Measurements from ENCODE around the gene TCTN1.

The TCTN1 gene

GRCh38 chr12:110577864-110578693, 35.9 kb upstream of the TCTN1 start:
- H3K4me3 ChIP-seq (ENCODE audit: low read depth in 1 of 2, low read length in 2 of 2): no peak overlapping the region
- ATAC-seq (ENCODE audit: insufficient read depth, low read depth) (no peak), DNase-seq (no peak)
- peaks cover 3% of the 10 kb centered on the region for H3K9me3 ChIP-seq (ENCODE audit: insufficient read depth, low read length, severe bottlenecking)
- H3K27ac ChIP-seq (ENCODE audit: low read length): no peak overlapping the region
- H3K4me2 ChIP-seq (ENCODE audit: insufficient read depth, low read length): peak overlapping the region; percentile 30
- H3K9ac ChIP-seq (ENCODE audit: low read depth, low read length): no peak overlapping the region
- H3K4me1 ChIP-seq (ENCODE audit: insufficient read depth, low read length): peaks cover 32% of the 10 kb centered on the region
- H2AFZ ChIP-seq (ENCODE audit: low read depth, low read length): no peak overlapping the region
- H3K27me3 ChIP-seq (ENCODE audit: insufficient read depth, low read length, poor library complexity): no peaks in the 10 kb centered on the region
- peaks cover 47% of the 10 kb centered on the region for H4K20me1 ChIP-seq (ENCODE audit: insufficient read depth, low read length)
- peaks cover 100% of the 10 kb centered on the region for H3K79me2 ChIP-seq (ENCODE audit: insufficient read depth, low read length)
- TF ChIP-seq CTCF (IDR thresholded peaks at IDR 0.05; ENCODE audit: borderline replicate concordance, extremely low read depth, low read length, poor library complexity, severe bottlenecking) (no peak), EZH2 (IDR thresholded peaks at IDR 0.05; ENCODE audit: borderline replicate concordance, low read depth, low read length, severe bottlenecking) (no peak)
- H3K36me3 ChIP-seq (ENCODE audit: insufficient read depth, low read length): peaks cover 6% of the 10 kb centered on the region; the same call in 1 of the 2 replicates

GRCh38 chr12:110578694-110579534, 35.0 kb upstream of the TCTN1 start:
- TF ChIP-seq EZH2 (IDR thresholded peaks at IDR 0.05; ENCODE audit: borderline replicate concordance, low read depth, low read length, severe bottlenecking) (no peak), CTCF (IDR thresholded peaks at IDR 0.05; ENCODE audit: borderline replicate concordance, extremely low read depth, low read length, poor library complexity, severe bottlenecking) (no peak)
- Histone ChIP-seq H3K4me1 (ENCODE audit: insufficient read depth, low read length) (peaks cover 38% of the 10 kb centered on the region), H3K4me3 (ENCODE audit: low read depth in 1 of 2, low read length in 2 of 2) (0 out of 4 replicates have a peak overlapping the region, but pooled peaks of 1 of the 2 experiments have one; percentile 9), H3K27ac (ENCODE audit: low read length) (no peak overlapping the region), H3K4me2 (ENCODE audit: insufficient read depth, low read length) (peak overlapping the region; percentile 30; the same call in 1 of the 2 replicates), H3K9ac (ENCODE audit: low read depth, low read length) (no peak overlapping the region), H3K79me2 (ENCODE audit: insufficient read depth, low read length) (peaks cover 97% of the 10 kb centered on the region), H3K36me3 (ENCODE audit: insufficient read depth, low read length) (peaks cover 6% of the 10 kb centered on the region; the same call in 1 of the 2 replicates), H2AFZ (ENCODE audit: low read depth, low read length) (no peak overlapping the region), H3K9me3 (ENCODE audit: insufficient read depth, low read length, severe bottlenecking) (no peaks in the 10 kb centered on the region), H3K27me3 (ENCODE audit: insufficient read depth, low read length, poor library complexity) (no peaks in the 10 kb centered on the region), H4K20me1 (ENCODE audit: insufficient read depth, low read length) (peaks cover 47% of the 10 kb centered on the region)
- no peak for ATAC-seq (ENCODE audit: insufficient read depth, low read depth)
- DNase-seq: no peak

- DNase-seq: no peak
- no peaks in the 10 kb centered on the region for H3K9me3 ChIP-seq (ENCODE audit: insufficient read depth, low read length, severe bottlenecking)
- no peak overlapping the region for H3K27ac ChIP-seq (ENCODE audit: low read length)
- TF ChIP-seq CTCF (IDR thresholded peaks at IDR 0.05; ENCODE audit: borderline replicate concordance, extremely low read depth, low read length, poor library complexity, severe bottlenecking) (no peak), EZH2 (IDR thresholded peaks at IDR 0.05; ENCODE audit: borderline replicate concordance, low read depth, low read length, severe bottlenecking) (no peak)
- peaks cover 6% of the 10 kb centered on the region; the same call in 1 of the 2 replicates for H3K36me3 ChIP-seq (ENCODE audit: insufficient read depth, low read length)
- peak overlapping the region; percentile 42; the same call in 1 of the 2 replicates for H3K4me2 ChIP-seq (ENCODE audit: insufficient read depth, low read length)
- H3K4me1 ChIP-seq (ENCODE audit: insufficient read depth, low read length): peaks cover 46% of the 10 kb centered on the region
- H3K27me3 ChIP-seq (ENCODE audit: insufficient read depth, low read length, poor library complexity): no peaks in the 10 kb centered on the region
- ATAC-seq (ENCODE audit: insufficient read depth, low read depth): no peak
- no peak overlapping the region for H3K9ac ChIP-seq (ENCODE audit: low read depth, low read length)
- no peak overlapping the region for H2AFZ ChIP-seq (ENCODE audit: low read depth, low read length)
- peaks cover 47% of the 10 kb centered on the region for H4K20me1 ChIP-seq (ENCODE audit: insufficient read depth, low read length)
- 0 out of 4 replicates have a peak overlapping the region, but pooled peaks of 1 of the 2 experiments have one; percentile 9 for H3K4me3 ChIP-seq (ENCODE audit: low read depth in 1 of 2, low read length in 2 of 2)
- peaks cover 89% of the 10 kb centered on the region for H3K79me2 ChIP-seq (ENCODE audit: insufficient read depth, low read length)
These were observed 34.2 kb upstream of the TCTN1 start for GRCh38 chr12:110579535-110580253.
